ENCODE results near the gene TGM1.
"Not testable (repeated sequence)": the region's sequence is repeated elsewhere in the genome, so short reads cannot be mapped to it uniquely, and the experiment has no call there.

TGM1 gene

DNA sequence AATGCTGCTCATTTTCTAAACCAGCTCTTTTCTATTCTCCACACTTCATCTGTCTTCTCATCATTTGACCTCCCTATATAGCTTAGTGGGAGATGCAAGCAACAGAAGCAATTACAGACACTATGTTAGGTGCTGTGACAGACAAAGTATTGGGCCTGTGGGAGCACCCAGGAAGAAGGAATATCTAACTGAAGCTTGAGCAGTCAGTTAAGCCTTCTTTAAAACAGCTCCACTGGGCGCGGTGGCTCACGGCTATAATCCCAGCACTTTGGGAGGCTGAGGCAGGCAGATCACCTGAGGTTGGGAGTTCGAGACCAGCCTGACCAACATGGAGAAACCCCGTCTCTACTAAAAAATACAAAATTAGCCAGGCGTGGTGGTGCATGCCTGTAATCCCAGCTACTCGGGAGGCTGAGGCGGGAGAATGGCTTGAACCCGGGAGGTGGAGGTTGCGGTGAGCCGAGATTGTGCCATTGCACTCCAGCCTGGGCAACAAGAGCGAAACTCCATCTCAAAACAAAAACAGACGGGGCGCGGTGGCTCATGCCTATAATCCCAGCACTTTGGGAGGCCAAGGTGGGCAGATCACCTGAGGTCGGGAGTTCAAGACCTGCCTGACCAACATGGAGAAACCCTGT, 59.6 kb downstream of the TGM1 start:
- not testable (repeated sequence) for DNase-seq

- DNase-seq: not testable (repeated sequence)
Measured at GRCh38 chr14:24202538-24202937, 60.4 kb downstream of the TGM1 start.
